SK-N-SH (cell line): ENCODE measurements around the gene OR10V1. TPM values are rescaled to one million over a fixed set of nuclear protein-coding genes. Genes with fewer than 3 reads are reported as not detected.

ENCODE experiments used
- CTCF ChIA-PET: fragments of 300-600, 350-600 bp; formaldehyde crosslinking; extraction: SDS; loops from one replicate; lab custom pipeline; 2021; lab: Yijun Ruan, JAX
- POLR2A ChIA-PET: fragments of 350-600 bp; sonication (Branson Sonifier 250); formaldehyde crosslinking; extraction: SDS; loops from one replicate; lab custom pipeline; 2020; ENCODE audit warnings: antibody characterized with exemption, inconsistent platforms; lab: Yijun Ruan, JAX
- DNase-seq: peaks from one replicate; pipeline ENCODE4 v3.0.0; 2012
- H2AFZ ChIP-seq: fragments of 200-600 bp; sonication (generic); 2 replicates; pipeline ENCODE4 v1.8.1; 2016; ENCODE audit warnings: antibody characterized with exemption, mild to moderate bottlenecking, low read depth
- H3F3A ChIP-seq: fragments of 200-600 bp; sonication (generic); replicated peaks from 2 replicates; pipeline ENCODE3; 2016; ENCODE audit warnings: antibody characterized with exemption, mild to moderate bottlenecking; ENCODE audit not compliant: insufficient read depth
- H3K27ac ChIP-seq, 2 experiments: fragments of 200-500 bp in 1 of 2; fragments of 200-600 bp in 1 of 2; sonication (Bioruptor generic) in 1 of 2; sonication (generic), shearing (Covaris generic) in 1 of 2; 2 replicates each; pipeline versions ENCODE4 v1.5.1 to v1.6.1; 2014 to 2016; ENCODE audit warnings: low read depth in 2 of 2, inconsistent platforms in 1 of 2, low read length in 1 of 2, mild to moderate bottlenecking in 1 of 2, mixed read lengths in 1 of 2
- H3K27me3 ChIP-seq: fragments of 200-600 bp; sonication (generic), shearing (Covaris generic); 2 replicates; pipeline ENCODE4 v1.6.1; 2016; ENCODE audit warnings: mixed run types; ENCODE audit not compliant: insufficient read depth
- H3K36me3 ChIP-seq, 2 experiments: fragments of 200-500 bp in 1 of 2; fragments of 200-600 bp in 1 of 2; sonication (Bioruptor generic) in 1 of 2; sonication (generic) in 1 of 2; replicated peaks in 1 of 2; 2 replicates each; pipeline versions ENCODE3 to v1.5.1; 2014 to 2016; ENCODE audit warnings: low read length in 1 of 2, mild to moderate bottlenecking in 1 of 2; ENCODE audit not compliant: insufficient read depth in 2 of 2, control insufficient read depth in 1 of 2
- H3K4me1 ChIP-seq, 2 experiments: fragments of 200-500 bp in 1 of 2; fragments of 200-600 bp in 1 of 2; sonication (Bioruptor generic) in 1 of 2; sonication (generic), shearing (Covaris generic) in 1 of 2; 2 replicates each; pipeline versions ENCODE4 v1.5.1 to v1.6.1; 2014 to 2016; ENCODE audit warnings: low read depth in 1 of 2, low read length in 1 of 2, mixed run types in 1 of 2; ENCODE audit not compliant: insufficient read depth in 2 of 2, control insufficient read depth in 1 of 2
- H3K4me2 ChIP-seq: fragments of 200-600 bp; sonication (generic), shearing (Covaris generic); 2 replicates; pipeline ENCODE4 v1.6.1; 2017; ENCODE audit warnings: mixed run types
- H3K4me3 ChIP-seq, 2 experiments: fragments of 200-500 bp in 1 of 2; fragments of 200-600 bp in 1 of 2; sonication (Bioruptor generic) in 1 of 2; sonication (generic), shearing (Covaris generic) in 1 of 2; 2 replicates each; pipeline versions ENCODE4 v1.5.1 to v1.8.1; 2014 to 2016; ENCODE audit warnings: low read depth in 2 of 2, inconsistent platforms in 1 of 2, low read length in 1 of 2, mild to moderate bottlenecking in 1 of 2, mixed read lengths in 1 of 2, moderate library complexity in 1 of 2
- H3K79me2 ChIP-seq: fragments of 200-600 bp; sonication (generic); 2 replicates; pipeline ENCODE4 v1.8.1; 2017; ENCODE audit warnings: mild to moderate bottlenecking; ENCODE audit not compliant: insufficient read depth
- H3K9ac ChIP-seq: fragments of 200-600 bp; sonication (generic); 2 replicates; pipeline ENCODE4 v1.6.1; 2017; ENCODE audit warnings: mixed run types
- H3K9me2 ChIP-seq: fragments of 200-600 bp; sonication (generic); 2 replicates; pipeline ENCODE4 v1.6.1; 2017; ENCODE audit warnings: mixed run types
- H3K9me3 ChIP-seq: fragments of 200-600 bp; sonication (generic); 2 replicates; pipeline ENCODE4 v1.6.1; 2017; ENCODE audit warnings: mixed run types, mild to moderate bottlenecking, moderate library complexity
- H4K20me1 ChIP-seq: fragments of 200-600 bp; sonication (generic); 2 replicates; pipeline ENCODE4 v1.6.1; 2017; ENCODE audit warnings: mild to moderate bottlenecking, mixed run types; ENCODE audit not compliant: insufficient read depth
- CHD2 ChIP-seq: fragments of 150-350 bp; IDR thresholded peaks from 2 replicates; pipeline ENCODE4 v1.6.1; 2018; ENCODE audit warnings: low read length; ENCODE audit not compliant: partially characterized antibody
- ELF1 ChIP-seq: IDR thresholded peaks from 2 replicates; pipeline ENCODE4 v1.4.0; 2012
- EP300 ChIP-seq, 2 experiments: IDR thresholded peaks; 2 replicates each; pipeline versions ENCODE4 v1.4.0 to v1.6.1; 2012; ENCODE audit warnings: borderline replicate concordance in 1 of 2, low read depth in 1 of 2, low read length in 1 of 2
- FOSL2 ChIP-seq: IDR thresholded peaks from 2 replicates; pipeline ENCODE4 v1.4.0; 2012; ENCODE audit warnings: low read depth, mild to moderate bottlenecking, moderate library complexity, borderline replicate concordance
- FOXJ3 ChIP-seq: sonication (generic); formaldehyde crosslinking; IDR thresholded peaks from 2 replicates; pipeline ENCODE4 v1.5.1; 2020; ENCODE audit warnings: mild to moderate bottlenecking, missing genetic modification reagents
- GATA2 ChIP-seq: sonication (generic); formaldehyde crosslinking; IDR thresholded peaks from 2 replicates; pipeline ENCODE4 v1.5.0; 2020; ENCODE audit warnings: mild to moderate bottlenecking, missing genetic modification reagents
- JUND ChIP-seq: IDR thresholded peaks from 2 replicates; pipeline ENCODE4 v1.4.0; 2012
- MEF2A ChIP-seq: IDR thresholded peaks from 2 replicates; pipeline ENCODE4 v1.4.0; 2012; ENCODE audit warnings: low read depth, borderline replicate concordance
- MXI1 ChIP-seq: IDR thresholded peaks from 2 replicates; pipeline ENCODE4 v1.6.1; 2012; ENCODE audit warnings: mild to moderate bottlenecking, low read depth, low read length, improper control_type of control experiment
- NRF1 ChIP-seq: IDR thresholded peaks from 2 replicates; pipeline ENCODE4 v1.6.1; 2012; ENCODE audit warnings: low read depth, mild to moderate bottlenecking, low read length
- PBX3 ChIP-seq: IDR thresholded peaks from 2 replicates; pipeline ENCODE4; 2012
- RCOR1 ChIP-seq: fragments of 150-350 bp; IDR thresholded peaks from 2 replicates; pipeline ENCODE4 v1.6.1; 2017; ENCODE audit warnings: antibody characterized with exemption, low read length
- RFX5 ChIP-seq: IDR thresholded peaks from 2 replicates; pipeline ENCODE4 v1.6.1; 2012; ENCODE audit warnings: mild to moderate bottlenecking, improper control_type of control experiment, low read length
- RXRA ChIP-seq: IDR thresholded peaks from 2 replicates; pipeline ENCODE4 v1.4.0; 2012; ENCODE audit warnings: low read depth, mild to moderate bottlenecking, borderline replicate concordance
- SIN3A ChIP-seq: IDR thresholded peaks from 2 replicates; pipeline ENCODE4 v1.6.1; 2012; ENCODE audit warnings: low read depth, mild to moderate bottlenecking, low read length, moderate library complexity, borderline replicate concordance
- TCF12 ChIP-seq: IDR thresholded peaks from 2 replicates; pipeline ENCODE4 v1.4.0; 2012
- TEAD4 ChIP-seq: IDR thresholded peaks from 2 replicates; pipeline ENCODE4 v1.4.0; 2012; ENCODE audit warnings: mild to moderate bottlenecking, borderline replicate concordance; ENCODE audit not compliant: insufficient read depth
- USF1 ChIP-seq: IDR thresholded peaks from 2 replicates; pipeline ENCODE4 v1.4.0; 2012; ENCODE audit warnings: low read depth, borderline replicate concordance
- WGBS: methylation state at CpG from one replicate; pipeline ENCODE4 v1.1.6; 2017; ENCODE audit warnings: low lambda C conversion rate; 5-methylcytosine and 5-hydroxymethylcytosine counted together
- polyA plus RNA-seq, 3 experiments: library from polyadenylated mRNA; depleted of rRNA; stranded (reverse); fragments of >200 nt; gene quantifications; 2 replicates each; pipeline ENCODE4 v1.2.3, GENCODE V29; 2012

The OR10V1 gene
- polyA plus RNA-seq, 1 of the 3 experiments (the other 2 are of a cell fraction) = not detected

- DNase-seq = no peak
- Histone ChIP-seq H3K4me1 (peaks cover under 1 to 20% of the 10 kb centered on the region in 2 experiments; a peak in 3 of 4 replicates), H3K27me3 (no peaks in the 10 kb centered on the region), H3K79me2 (peaks cover 79% of the 10 kb centered on the region), H3K4me3 (no peak overlapping the region), H3F3A (peaks cover 17% of the 10 kb centered on the region), H3K27ac (no peak overlapping the region), H3K9me3 (no peaks in the 10 kb centered on the region), H3K36me3 (peaks cover 7 to 16% of the 10 kb centered on the region in 2 experiments), H2AFZ (no peak overlapping the region), H3K9me2 (no peaks in the 10 kb centered on the region), H4K20me1 (peaks cover 64% of the 10 kb centered on the region), H3K9ac (no peak overlapping the region), H3K4me2 (no peak overlapping the region)
- CTCF ChIA-PET = no interaction called here
- TF ChIP-seq TEAD4 (no peak), TCF12 (no peak), RCOR1 (no peak), GATA2 (CRISPR knock-in tag) (no peak), EP300 (IDR thresholded peaks at IDR 0.05; ENCODE audit: borderline replicate concordance in 1 of 2, low read depth in 1 of 2, low read length in 1 of 2) (no peak), NRF1 (no peak), JUND (no peak), RFX5 (no peak), SIN3A (no peak), ELF1 (no peak), PBX3 (no peak), USF1 (no peak), FOSL2 (no peak), RXRA (no peak), FOXJ3 (CRISPR knock-in tag) (no peak), MEF2A (no peak)
- 100% methylated on average over 3 of the region's 4 CpGs for WGBS
- POLR2A ChIA-PET = no interaction called here
Observed at GRCh38 chr11:59758401-59759037, 44.9 kb upstream of the OR10V1 start.

GRCh38 chr11:59756845-59757244 lies 43.2 kb upstream of the OR10V1 start:
- H3K36me3 ChIP-seq = peaks cover 5 to 12% of the 10 kb centered on the region in 2 experiments
- TF ChIP-seq CHD2 (no peak), SIN3A (no peak), TEAD4 (no peak), PBX3 (peak; percentile 36), MEF2A (no peak), MXI1 (no peak)
- H3K9me2 ChIP-seq = no peaks in the 10 kb centered on the region
- peak overlapping the region; percentile 92; the same call in 1 of the 2 replicates for H3K9ac ChIP-seq
- H4K20me1 ChIP-seq = peaks cover 48% of the 10 kb centered on the region
- ChIA-PET CTCF (interaction anchor here (1.5 to 3.9 kb wide), 2 partner anchors 13 to 31 kb away, joined by 4 to 19 read pairs; no protein-coding TSS in a partner anchor), POLR2A (no interaction called here)
- peak overlapping the region; percentile 90 to 91; a peak in 3 of 4 replicates for H3K4me3 ChIP-seq
- no peak for DNase-seq
- H3K27ac ChIP-seq = peak overlapping the region in 1 of 2 experiments; percentile 86; a peak in 3 of 4 replicates
- H3K27me3 ChIP-seq = no peaks in the 10 kb centered on the region
- H3K4me2 ChIP-seq = peak overlapping the region; percentile 91
- 58% methylated on average over 4 of the region's 4 CpGs for WGBS
- H3K4me1 ChIP-seq = peaks cover 0 to 18% of the 10 kb centered on the region in 2 experiments; a peak in 3 of 4 replicates
- H3K9me3 ChIP-seq = no peaks in the 10 kb centered on the region
- H3K79me2 ChIP-seq = peaks cover 62% of the 10 kb centered on the region
- H2AFZ ChIP-seq = no peak overlapping the region
- H3F3A ChIP-seq = peaks cover 13% of the 10 kb centered on the region
